ENCODE results near the gene SEMA6A.

The SEMA6A gene

DNA sequence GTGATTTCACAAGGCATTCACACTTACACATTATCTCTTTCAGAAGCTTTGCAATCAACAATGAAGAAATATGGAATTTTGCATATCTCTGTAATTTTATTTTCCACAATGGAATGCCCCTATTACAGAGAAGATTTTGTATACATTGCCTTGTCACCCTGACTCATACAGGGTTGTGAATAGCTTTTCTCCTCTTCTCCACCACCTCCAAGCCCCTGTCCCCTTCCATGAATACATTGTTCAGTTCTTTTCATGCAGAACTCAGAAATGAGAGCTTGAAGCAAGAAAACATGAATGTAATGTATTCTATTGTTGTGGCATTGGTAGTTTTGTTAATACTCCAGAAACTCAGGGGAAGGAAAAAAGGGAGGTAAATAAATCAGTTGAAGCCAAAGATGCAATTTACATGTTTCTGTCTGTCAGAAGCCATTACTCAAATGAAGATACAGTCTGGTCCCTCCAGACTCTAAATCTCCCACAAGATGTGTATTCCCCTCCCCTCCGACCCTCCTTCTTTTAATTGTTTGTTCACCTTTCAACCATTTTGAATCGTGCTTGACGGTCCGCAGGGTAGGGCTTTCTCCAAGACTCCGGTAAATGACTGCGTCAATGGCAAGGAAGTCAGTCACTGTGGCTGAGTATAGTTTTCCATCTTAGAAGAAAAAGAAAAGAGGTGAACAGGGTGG, 86.1 kb downstream of the SEMA6A start:
- no peak for DNase-seq

DNA sequence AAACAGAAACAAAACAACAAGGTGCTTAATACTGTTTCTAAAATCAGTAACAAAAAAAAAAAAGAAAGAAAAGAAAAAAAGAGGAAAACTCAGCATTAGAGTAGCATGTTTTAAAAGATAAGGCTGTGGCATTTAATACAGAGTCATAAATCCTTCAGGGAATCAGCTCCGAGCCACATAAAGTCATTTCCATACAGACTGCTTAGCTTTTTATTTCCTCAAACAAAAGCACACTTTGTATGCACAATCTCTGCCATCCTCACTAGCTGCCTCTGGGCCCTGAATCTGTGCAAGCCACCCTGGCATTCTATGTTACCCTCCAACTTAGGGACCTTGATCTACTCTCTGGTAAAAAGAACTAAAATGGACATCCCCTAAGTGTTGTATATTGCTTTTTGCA, 87.6 kb downstream of the SEMA6A start:
- no peak for DNase-seq

DNA sequence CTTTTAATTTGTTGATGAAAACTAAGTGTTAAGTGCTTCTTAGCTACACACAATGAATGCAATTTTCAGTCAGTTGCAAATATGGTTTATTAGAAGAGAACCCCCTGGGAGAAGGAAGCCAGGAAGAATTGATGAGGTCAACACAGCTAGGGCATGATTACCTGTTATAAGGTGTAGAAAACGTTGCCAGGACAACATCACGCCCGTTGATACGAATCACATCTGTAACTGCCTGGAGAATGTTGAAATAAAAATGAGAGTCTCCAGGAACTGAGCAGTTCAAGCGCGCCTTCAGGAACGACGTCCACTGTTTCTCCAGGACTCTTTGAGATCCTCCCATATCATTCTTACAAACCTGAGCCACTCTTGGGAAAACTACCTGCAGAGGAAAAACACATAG, 88.0 kb downstream of the SEMA6A start:
- DNase-seq: no peak

DNA sequence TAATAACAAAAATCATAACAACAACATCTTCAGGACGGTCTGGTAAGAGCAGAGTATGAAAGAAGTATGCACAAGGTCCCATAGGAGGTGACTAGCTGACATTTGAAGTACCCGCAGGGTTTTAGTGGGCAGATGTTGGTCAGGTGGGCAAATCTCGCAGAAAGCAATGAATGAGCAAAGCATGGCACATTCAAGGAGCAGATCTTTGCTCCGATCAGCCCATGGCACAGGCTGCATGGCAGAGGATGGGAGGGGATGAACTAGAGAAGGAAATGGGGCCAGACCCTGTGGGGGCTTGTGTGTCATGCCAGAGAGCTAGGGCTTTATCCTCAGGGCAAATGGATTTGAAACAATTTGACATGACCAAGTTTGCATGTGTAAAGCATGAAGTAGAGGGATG, 90.0 kb downstream of the SEMA6A start:
- DNase-seq: no peak

DNA sequence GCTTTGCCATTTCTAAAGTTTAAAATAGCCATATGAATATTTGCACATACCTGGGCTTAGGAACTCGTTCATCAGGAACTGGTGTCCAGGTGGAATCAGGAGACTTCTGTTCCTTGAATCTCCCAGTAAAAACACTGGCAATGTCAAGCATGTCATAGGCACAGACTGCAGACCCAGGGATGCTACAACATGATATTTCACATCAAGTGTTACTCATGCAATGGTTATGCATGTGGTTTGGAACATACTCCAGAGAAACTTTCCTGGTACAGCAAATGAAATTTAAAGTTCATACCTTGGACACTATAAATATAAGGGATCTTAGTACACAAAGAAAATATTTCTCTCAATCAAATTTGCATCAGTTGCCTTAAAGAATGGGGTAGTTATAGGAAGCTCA, 92.2 kb downstream of the SEMA6A start:
- no peak for DNase-seq

DNA sequence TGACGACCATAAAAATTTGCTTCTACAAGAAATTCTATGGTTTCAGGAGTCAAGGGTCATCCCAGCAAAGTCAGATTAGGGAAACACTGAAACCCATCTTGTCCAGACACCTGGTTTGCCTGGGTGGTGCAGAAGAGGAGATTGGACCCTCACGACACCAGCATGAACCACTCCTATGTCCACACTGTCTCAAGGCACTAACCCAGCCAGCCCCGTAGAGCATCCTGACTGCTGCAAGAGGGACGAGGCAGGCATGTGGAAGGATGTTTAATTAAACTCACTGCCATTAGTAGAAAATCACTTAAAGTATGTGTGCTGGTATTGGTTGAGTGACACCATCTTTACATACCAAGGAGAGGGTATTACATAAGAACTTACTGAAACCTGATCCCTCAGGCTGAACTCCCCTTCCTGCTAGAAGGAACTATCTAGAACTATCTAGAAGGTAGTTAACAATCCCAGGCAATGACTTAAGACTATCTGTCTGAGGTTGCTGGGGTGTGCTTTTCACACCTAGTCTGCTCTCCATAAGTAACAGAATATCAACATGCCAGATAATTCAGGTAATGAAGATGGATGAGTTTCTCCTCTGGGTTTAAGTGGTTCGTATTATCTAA, 93.6 kb downstream of the SEMA6A start:
- DNase-seq: no peak

DNA sequence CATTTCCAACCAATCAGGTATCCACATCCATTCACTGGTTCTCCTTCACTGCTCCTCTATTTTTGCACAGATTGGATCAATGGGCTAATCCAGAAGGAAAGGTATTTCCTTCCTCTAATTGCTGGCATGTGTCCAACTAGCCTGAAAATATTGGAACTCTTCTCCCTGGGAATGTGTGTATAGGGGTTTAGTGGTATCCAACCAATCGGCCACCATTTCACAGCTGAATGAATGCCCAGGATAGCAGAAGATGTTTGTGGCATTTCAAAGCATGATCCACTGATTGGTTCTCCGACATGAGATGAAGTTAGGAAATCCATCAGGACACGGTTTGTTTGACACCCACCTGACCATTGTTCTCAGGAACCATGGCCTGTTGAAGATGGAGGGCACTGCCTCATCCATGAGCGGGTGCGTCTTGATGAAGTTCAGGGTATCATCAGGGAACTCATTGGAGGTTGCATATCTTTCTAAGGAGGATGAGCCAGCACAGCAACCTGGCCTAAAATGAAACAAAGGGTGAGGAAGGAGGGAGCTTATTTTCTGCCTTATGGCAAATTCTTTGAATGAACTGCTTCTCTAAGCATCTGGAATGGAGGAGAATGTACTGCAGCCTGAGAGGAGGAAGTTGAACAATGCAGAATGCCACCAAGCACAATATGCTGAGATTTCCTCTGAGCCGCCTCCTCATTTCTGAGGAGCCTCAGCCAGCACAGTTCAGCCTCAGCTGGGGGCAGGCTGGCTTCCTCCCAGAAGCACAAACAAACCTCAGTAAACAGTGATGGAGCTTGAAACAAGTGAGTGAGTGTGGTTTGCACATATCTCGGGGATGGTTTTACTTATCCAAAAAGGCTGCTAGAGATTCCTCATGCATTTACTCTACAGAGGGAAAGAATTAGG, 94.6 kb downstream of the SEMA6A start:
- no peak for DNase-seq

DNA sequence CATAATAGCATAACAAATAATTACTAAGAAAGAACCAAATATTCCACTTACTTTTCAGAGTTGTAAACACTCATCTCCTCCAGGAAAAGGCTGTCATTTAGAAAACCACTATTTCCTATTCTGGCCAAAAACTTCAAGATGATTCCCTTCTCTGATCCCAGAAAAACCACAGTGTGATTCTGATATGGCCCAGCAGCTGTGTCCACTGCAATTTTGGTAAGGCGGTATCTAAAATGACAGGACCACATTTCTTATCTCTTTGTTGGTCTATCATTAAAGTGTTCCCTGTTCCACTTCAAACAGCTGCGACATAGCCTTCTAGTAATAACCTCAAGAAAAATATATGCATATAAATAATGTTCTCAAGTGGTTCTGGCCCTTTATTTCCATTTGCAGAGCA, 96.1 kb downstream of the SEMA6A start:
- DNase-seq: no peak

DNA sequence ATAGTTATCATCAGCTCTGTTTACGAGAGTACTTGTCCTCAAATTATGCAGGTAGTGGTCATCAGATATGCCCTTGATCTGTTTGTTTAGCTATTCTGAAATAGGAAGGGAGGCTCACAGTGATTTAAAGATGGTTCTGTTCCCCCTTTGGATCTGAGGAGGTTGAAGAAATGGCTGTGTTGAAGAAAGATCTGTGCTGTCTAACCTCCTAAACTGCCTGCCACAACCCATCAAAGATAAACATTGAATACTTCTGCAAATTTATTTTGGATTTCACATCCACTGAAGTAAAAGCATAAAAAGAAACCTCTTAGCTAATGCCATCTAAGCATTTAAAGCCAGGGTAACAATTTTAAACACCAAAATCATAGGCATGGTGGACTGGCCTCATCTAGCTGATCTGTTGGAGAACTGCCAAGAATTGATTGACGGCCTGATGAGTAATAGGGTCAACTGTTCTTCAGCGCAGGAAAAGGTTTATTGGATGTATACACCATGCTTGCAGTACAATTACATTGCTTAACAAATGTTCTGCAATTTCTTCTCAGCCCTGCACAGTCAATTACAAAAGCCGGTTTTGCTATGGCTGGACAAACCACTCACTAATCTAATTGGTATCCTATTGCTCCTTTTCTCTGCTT, 97.6 kb downstream of the SEMA6A start:
- no peak for DNase-seq

DNA sequence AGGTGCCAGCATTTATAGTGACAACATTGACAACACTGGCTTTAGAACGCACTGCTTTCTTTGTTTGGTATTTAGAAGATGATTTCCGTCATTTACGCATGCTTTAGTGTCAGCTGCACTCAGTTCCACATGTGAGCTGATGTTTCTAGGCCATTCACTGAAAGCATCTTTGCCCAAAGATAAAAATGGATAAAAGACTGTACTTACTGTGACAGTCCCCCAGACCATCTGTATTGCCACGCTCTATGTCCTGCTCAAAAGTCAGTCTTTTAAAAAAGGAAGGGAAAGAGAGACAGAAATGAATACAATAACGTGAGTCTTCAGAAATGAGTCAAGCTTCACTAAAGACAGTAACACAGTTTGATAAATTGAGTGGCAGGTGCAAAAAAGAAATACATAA, 99.3 kb downstream of the SEMA6A start:
- no peak for DNase-seq

DNA sequence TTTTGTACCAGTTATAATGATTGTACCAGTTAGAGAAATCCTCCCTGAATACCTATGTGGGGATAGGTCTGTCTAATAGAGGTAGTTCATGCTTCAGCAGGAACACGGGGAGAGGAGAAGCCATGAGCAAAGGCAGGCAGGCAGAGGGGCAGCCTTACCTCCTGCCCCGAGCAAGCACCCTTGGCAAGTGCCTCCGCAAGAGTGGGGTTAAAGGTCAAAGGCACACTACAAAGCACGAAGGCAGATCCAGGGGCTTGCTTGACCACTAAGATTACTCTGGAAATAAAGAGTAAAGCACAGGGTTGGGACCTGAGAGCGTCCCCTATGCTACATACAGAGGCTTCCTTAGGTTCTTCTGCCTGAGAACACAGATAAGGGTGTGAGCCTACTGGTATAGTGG, 100.9 kb downstream of the SEMA6A start:
- no peak for DNase-seq

DNA sequence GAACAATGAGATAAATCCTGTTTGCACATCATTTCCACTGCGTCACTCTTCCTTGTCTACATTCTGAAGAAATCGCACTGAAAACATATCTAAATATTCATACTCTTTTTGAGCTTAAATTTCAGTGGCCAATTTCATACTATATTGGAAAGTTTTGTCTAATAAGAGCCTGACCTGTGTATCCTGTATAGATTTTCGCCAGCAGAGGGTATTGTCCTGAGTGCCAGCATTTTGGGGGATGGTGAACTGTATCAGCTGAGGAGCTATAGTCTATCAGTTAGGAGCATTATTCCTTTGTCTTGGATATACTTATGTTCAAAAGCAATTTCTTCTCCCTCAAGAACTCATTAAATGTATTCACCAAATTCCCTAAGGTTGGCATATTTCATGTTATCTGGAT, 102.3 kb downstream of the SEMA6A start:
- no peak for DNase-seq

DNA sequence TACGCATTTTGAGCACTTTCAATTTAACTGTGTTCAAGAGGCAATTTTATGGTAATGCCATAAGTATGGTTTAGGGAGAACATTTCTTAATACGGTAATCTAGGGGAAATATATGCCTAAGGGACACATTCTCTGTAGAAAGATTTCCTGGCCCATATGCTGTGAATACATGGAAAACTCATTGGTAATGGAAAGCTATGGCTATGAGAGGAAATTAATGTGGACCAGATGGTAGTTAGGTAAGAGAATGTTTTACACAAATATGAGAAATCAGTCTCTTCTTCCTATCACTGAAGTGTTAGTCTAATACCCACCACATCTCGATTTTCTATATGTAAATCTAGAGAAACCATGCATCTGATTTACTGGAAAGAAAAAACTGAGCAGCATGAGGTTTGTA, 105.0 kb downstream of the SEMA6A start:
- DNase-seq: no peak

DNA sequence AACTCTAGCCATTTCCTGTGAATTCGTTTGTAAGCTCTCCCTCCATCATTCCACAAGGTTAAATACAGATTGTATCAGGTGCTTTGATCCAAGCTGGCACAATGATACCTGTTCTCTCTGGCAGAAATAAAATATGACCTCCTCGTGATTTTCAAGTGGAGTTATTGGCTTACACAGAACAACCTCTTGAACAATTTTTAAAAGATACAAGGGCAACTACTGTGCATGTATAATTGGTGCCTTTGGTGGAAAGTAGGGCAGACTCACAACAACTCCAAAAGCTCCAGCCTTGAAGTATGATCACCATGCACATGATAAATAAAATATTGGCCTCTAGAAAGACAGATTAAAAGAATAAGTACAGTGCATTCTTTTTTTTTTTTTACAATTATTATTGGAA, 106.0 kb downstream of the SEMA6A start:
- no peak for DNase-seq

DNA sequence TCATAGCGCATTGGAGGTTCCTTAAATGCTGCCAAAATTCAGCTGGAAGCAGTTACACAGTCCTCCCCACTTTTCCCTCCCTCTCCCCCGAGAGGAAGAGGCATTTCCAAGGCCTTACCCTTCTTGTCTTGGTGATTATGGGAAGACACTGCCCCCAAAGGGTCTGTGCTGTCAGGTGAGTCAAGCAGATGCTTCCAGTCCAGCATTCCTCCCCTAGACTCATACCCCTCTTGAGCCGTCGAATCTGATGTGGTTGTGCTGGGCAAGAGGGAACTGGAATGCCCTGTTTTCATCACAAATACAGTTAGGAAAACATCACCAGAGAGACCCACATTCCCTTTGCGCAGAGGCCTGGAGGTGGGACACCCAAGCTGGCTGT, 107.2 kb downstream of the SEMA6A start:
- no peak for DNase-seq

DNA sequence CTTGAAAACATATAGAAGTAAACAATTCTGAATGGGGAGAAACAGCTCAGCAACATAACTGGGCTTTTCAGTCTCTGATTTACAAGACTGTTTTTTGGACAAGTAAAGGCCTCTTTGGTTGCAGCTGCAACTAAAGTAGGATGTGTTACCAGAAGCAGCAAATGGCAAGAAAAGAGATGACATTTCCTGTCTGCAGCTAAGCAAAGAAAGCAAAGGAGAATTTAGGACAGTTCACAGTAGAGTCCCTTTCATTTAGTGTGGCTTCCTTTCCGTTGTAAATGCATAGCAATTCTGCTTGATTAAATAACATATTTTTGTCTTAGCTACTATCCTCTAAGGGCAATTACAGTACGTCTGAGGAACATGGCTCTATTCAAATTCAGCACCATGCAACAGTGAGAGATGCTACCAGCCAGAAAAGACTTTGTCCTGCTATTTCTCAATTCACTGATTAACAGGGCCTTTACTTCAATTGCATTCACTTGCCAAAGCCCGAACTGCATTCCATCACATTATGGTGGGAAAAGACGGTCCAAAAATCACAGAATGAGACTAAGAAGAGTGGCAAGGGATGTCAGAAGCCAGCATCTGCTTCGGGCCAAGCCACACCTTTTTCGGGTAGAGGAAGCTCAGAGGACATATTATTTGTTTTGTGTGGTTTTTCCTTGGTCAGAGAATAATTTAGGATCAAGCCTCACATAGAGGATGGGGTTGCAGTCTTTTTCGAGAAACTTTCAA, 107.7 kb downstream of the SEMA6A start:
- DNase-seq: no peak

DNA sequence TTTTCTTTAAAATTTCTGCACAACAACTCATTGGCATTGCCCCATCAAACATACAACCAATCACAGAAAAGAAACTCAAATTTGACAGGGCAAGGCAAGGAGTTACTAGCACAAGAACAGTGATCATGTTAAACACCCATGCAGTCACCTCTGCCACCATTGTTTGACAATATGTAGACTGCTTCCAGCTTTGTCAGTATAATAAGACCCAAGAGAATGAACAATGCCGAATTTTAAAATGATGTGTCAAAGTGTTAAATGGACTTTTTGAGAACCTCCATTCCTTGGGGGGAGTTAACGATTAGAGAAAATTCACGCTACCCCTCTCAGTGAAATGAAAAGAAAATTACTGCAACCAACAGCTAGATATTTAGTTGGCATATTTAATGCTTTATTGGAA, 109.2 kb downstream of the SEMA6A start:
- no peak for DNase-seq

DNA sequence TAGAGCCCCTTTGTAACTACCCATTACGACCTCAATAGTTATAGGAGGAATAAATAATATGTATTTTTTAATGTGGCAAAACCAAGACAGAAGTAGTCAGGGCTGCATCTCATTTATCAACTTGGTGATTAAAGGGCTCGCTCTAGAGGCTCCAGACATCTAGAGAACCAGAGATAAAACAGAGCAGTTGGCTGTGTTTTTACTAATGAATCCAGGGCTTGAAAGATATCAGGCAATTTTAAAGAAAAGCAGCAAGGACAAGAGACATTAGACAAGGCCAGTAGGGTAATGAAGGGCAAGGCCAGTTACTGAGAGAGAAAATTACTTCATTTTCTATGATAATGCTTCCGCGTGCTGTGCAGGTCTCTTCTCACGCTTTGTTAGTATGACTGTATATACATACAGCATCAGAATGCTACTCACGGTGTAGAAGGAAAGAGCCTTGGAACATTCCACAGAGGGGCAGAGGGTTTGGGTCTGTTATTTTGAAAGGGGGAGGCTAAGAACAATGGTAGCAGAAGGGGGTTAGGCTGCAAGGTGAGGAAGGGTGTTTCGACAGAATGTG, 110.4 kb downstream of the SEMA6A start:
- DNase-seq: no peak

DNA sequence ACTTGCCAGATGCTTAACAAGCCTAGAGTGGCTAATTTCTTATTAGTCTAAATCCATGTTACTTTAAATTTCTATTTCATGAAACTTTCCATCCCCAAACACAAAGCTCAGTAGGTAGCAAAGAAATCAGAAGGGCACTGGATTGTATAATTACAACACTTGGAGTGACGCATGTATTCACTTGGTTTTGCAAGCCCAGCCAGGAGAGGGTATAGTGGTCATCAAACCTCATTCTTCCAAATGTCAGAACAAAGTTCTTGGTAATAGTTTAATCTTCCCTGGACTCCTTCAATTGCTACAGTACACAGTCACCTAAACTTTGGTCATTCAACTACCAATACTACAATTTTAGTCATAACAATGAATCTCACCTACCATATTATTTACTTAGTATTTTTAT, 112.1 kb downstream of the SEMA6A start:
- no peak for DNase-seq

DNA sequence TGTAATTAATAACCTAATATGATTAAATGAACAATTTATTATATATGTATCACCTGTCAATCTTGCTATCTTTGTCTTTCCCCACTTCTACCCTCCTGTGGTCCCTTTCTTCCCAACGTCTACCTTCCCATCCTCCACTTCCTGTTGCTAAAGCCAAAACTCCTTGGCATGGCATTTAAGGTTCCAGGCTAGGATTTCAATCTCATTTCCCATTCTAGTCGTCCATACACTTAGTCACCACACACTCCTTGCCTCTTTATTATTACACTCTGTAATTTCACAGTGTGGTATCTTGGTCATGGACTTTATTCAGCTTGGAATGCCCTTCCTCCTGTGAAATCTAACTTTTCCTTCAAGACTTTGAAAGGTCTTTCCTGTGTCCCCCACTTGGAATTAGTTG, 115.3 kb downstream of the SEMA6A start:
- DNase-seq: no peak

DNA sequence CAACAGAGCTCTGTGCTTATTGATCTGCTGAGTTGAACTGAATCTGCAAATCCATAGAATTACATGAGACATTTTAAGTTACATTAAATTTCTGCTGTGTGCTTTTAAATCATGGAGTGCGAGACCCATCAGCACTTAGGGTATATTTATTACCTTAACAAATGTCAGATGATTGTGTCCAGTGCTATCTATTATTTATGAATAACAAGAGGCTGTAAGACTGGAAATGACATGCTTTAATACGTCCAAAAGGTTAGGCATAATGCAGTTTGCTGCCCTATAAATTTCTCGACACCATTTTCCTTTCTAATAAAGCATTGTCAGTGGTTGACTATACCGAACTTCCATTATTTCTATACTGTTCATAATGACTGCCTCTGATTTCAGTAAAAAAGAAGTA, 117.6 kb downstream of the SEMA6A start:
- DNase-seq: no peak

DNA sequence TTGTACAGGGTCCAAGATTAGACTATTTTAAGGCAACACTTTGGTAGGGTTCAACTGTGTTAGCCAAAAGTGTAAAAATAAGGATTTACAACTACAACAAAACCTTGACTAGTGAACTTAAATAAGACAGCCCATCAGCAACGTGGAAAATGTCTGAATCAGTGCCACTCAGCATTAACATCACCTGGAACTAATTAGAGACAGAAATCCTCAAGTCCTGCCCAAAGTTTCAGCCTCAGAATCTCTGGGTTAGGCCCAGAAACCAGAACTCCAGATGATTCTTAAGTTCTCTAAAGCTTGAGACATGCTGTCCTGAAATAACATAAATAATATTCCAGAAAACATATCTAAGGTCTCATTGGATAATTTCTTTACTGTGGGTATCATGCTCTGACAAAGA, 118.6 kb downstream of the SEMA6A start:
- no peak for DNase-seq

DNA sequence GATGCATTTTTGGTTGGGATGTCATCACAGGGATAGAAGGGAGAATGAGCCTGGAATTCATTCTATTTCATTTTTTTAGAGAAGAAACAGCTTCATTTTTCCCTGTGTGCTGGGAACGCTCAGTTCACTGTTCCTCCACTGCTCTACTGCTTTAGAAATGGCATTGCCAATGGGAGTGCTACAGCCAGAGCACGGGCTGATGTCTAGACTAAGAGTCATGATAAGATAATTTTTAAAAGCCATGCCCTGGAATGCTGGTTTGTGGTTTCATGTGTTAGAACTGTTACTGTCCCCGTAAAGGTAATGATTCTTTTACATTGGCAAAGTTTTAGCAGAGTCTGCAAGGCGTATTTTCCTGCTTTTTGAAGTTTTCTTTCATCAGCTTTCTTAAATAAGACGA, 119.6 kb downstream of the SEMA6A start:
- DNase-seq: no peak

All from activated effector memory CD4-positive, alpha-beta T cell treated with anti-CD3 and anti-CD28 coated beads, Interleukin-2, amount 50 U/mL, for 16 hours (primary cell).